HG03521 (cell line): ENCODE measurements around the gene DPP9.
"Not testable (repeated sequence)": the region's sequence is repeated elsewhere in the genome, so short reads cannot be mapped to it uniquely, and the experiment has no call there.

Source experiments
- ATAC-seq: cut with Tn5 transposase; IDR thresholded peaks from one replicate; pipeline ENCODE4 v1.9.1; 2021; ENCODE audit warnings: mild to moderate bottlenecking, moderate library complexity; ENCODE audit not compliant: unreplicated experiment

Gene DPP9

DNA sequence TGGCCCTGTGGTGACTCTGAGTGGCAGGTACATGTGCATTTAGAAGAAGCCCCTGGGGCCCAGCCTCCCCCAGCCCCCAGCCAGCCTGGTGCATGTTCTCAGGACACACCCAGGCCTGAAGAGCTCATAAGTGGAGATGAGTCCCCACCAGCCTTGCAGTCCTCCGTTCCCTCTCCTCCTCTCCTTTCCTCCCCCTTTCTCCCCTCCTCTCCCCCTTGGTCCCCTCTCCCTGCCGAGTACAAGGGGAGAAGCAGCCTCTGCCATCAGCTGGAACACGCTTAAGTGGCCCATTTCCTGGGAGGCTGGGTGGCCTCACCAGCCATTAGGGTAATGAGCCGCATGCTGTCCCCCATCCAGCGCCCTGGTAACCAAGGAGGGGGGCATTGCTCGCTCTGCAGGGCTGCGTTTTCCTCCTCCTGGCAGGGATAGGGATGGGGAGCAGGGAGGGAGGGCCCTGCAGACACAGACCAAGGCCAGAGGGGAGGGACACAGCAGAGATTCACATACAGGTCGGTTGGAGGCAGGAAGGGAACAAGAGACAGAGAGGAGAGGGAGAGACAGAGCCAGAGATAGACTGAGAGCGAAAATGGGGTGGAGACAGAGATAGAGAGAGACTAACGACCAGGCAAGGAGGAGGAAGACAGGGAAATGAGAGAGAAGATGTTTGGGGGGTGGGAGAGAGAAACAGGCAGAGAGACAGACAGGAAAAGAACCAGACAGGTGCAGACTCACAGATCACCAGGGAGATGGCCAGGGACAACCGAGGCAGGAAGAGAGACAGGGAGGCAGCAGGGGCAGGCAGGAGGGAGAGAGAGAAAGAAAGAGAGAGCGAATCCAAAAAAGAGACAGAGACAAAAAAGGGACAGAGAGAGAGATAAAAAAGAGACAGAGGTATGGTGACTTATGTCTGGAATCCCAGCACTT, 19.3 kb upstream of the DPP9 start:
- ATAC-seq: no peak

DNA sequence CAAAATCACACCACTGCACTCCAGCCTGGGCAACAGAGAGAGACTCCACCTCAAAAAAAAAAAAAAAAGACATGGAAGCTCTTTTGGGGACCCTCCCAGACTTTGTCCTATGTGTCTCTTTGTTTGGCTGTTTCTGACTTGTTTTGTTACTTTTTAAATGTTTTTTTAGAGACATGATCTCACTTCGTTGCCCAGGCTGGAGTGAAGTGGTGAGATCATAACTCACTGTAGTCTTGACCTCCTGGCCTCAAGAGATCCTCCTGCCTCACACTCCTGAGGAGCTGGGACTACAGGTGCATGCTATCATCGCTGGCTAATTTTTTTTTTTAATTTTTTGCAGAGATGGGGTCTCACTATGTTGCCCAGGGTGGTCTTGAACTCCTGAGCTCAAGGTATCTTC, 16.4 kb upstream of the DPP9 start:
- no peak for ATAC-seq

DNA sequence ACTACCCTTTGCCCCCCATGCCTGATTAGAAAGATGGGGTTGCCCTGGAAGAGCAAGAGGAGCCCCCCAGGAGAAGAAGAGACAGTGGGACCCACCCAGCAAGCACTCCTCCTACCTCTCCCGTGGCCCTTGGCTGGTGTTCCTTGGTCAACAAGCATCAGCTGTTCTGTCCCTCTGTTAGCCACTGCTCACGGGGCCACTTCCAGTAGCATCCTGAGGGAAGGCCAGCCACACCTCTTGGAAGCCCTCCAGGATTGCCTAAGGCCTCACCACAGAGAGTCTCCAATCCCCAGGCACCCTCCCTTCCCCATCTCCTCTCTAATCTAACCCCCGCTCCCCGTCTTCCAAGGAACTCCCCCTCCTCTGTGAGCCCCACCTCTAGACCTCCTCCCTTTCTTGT, 15.1 kb upstream of the DPP9 start:
- ATAC-seq: no peak

DNA sequence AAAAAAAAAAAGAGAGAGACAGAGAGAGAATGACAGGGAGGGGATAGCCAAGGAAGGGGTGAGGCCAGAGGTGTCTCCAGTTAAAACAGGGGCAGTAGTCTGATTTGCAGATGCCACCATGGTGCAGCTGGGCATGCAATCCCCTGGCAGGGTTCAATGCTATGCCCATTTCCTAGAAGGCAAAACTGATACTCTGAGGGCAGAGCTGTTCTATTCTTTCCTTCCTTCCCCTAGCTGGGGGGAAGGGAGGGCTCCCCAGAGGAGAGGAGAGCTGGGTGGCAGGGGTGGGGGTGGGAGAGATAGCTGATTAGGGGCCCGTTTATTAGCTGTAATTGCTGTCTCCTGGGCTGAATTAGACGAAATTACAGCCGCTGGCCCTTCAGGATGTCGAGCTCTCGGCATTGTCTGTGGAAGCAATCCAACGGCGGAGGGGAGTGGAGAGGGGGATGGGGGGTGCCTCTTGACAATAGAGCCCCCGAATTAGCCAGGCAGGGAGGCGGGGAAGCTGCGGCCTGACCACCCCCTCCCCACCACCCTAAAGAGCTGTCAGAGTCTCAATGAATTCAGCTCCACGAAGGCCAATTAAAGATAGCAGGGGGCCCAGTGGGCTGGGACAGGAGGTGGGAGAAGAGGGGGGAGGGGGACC, 14.4 kb upstream of the DPP9 start:
- no peak for ATAC-seq

DNA sequence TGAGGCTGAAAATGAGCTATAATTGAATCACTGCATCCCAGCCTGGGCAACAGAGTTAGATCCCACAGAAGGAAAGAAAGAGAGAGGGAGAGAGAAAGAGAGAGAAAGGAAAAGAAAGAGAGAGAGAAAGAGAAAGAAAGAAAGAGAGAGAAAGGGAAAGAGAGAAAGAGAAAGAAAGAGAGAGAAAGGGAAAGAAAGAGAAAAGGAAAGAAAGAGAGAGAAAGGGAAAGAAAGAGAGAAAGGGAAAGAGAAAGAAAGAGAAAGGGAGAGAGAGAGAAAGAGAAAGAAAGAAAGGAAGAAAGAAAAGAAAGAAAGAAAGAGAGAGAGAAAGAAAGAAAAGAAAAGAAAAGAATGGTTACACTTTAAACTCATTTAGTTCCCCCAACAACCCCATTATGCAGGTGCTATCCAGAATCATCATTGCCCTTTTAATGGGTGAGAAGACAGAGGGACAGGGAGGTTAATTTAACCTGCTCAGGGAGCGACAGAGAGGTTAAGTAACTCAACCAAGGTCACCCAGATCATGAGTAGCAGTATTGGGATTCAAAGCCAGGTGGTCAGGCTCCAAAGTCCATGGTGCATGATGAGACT, 10.2 kb upstream of the DPP9 start:
- ATAC-seq: no peak

DNA sequence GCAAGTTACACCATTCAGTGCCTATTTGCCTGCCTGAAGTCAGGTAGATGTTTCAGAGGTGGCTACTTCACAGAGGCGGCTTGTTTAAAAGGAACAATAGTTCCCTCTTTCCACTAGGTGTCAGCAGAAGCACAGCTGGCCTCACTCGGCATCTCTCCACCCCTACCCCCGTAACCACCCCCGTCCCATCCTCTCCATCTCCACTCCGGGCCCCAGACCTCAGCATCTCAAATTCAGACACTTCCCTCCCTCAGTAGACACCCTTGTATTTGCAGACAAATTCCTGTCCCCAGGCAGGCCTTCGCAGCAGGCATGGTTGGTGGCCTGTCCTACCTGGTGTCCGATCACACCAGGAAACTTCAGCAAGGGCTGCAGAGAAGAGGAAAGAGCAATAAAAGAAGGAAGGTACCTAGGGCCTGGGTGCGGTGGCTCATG, 9.1 kb upstream of the DPP9 start:
- no peak for ATAC-seq

DNA sequence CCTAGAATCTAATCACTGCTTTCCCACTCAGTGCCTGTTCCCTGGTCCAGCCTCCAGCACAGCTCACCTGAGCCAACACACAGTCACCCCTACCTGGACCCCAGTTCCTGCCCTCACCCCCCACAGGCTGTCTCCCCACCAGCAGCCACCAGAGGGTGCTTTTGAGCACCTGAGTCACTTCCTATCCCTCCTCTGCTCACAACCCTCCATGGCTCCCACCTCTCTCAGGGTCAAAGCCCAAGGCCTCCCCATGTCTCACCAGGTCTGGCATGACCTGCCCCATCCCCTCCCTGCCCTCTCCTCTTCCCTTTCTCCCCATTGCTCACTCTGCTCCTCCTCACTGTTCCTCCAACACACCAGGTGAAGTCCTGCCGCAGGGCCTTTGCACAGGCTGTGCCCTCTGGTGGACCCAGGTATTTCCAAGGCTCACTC, 7.1 kb upstream of the DPP9 start:
- no peak for ATAC-seq

DNA sequence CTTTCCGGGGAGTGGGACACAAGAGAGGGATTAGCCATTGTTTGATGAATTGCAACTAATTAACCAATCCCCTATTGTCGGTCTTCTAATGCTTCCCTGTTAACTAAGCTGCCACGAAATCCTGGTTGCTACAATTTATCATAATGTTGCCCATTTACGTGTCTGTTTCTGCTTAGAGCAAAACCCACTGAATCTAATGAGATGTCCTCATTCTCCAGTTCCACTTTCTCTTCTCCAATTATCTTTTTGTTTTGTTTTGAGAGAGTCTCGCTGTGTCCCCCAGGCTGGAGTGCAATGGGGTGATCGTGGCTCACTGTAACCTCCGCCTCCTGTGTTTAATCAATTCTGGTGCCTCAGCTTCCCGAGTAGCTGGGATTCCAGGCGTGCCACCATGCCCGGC, 5.2 kb upstream of the DPP9 start:
- no peak for ATAC-seq

DNA sequence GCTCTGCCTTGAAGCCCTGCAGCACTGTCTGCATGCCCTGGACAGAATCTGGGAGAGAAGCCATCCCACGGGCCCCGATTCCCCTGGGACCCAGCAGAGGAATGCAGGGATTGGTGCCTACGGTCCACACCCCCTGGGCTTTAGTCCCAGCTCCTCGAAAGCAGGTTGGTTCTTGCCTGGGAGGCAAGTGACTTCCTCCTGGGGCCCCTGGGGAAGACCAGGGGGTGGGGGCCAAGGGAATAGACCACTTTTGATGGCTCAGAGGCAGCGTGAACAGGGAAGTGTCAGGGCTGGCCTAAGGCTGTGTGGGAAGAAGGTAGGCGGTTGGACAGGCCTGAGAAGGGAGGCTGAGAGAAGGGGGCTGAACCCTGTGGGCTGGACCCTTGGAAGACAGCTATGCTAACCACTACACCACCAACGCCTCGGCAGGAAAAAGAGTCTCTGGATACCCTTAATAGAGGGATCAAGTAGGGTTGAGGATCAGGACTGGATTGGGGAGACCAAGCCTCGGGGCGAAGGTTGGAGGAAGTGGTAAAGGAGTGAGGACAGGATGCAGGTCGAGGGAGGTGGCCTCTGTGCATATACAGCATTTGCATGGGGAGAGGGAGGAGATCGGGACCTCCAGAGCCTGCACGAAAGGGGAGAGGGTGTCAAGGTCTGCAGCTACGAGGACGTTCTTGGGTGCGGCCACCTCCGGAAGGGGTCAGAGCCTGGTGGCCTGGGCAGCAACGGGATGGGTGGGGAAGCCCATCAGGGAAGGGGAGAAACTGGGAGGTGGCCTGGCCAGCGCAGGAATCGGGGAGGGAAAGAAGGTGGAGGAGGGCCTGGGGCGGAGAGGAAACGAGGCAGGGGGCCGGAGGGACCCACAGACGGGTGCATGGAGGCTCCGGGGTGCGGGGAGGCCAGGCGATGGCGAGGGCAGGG, 709 bp downstream of the DPP9 start:
- ATAC-seq: peak; percentile 3

DNA sequence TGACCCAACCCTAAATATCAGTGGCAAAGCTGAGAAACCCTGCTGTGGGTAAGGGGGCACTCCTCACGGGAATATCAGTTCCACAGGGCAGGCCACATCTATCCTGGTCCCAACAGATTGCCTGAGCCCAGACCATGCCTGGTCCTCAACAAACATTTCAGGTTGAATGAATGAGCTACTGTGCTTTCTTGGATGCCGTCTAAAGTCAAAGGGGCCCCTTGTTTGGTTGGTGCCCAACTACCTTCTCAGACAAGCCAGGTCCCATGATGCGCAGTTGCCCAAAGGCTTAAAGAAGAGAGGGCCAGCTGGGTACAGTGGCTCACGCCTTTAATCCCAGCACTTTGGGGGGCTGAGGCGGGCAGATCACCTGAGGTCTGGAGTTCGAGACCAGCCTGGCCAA, 2.4 kb downstream of the DPP9 start:
- ATAC-seq: no peak

DNA sequence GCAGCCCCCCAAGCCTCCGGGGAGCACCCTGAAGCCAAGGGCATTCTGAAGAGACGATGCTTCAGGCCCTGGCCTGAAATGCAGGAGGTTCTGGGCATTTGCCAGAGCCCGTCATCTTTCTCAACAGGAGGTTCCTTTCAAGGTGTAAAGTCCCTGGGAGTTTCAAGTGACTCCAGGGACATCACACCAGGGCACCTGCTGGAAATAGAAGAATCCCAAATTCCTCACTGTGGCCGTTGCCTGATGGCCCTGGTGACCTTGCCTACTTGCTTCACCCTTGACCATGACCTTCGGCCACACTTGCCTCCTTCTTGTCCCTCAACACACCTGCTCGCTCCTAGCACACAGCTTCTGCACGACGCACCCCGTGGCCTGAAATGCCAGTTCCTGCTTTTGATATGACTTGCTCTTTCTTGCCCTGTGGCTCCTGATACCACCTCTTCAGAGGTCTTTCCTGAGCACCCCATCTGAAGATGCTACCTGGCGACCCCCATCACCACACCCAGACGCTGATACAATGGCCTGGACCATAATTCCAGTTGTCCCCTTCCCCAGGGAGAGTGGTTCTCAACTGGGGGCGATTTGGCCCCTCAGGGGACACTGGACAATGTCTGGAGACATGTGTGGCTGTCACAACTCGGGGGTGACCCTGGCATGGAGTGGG, 3.5 kb downstream of the DPP9 start:
- ATAC-seq: no peak

DNA sequence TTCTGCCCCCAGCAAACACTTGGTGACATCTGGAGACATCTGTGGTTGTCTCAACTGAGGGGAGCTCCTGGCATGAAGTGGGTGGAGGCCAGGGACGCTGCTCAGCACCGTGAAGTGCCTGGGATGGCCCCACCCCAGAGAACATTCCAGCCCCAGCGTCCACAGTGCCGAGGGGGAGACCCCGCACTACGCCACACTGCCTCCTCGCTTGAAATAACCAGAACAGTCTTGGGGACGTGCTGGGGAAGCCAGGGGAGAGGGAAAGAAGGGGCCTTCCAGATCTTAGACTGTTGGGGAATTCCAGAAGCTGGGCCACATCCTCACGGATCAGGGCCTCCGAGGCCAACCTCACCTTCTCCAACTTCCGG, 4.2 kb downstream of the DPP9 start:
- no peak for ATAC-seq

DNA sequence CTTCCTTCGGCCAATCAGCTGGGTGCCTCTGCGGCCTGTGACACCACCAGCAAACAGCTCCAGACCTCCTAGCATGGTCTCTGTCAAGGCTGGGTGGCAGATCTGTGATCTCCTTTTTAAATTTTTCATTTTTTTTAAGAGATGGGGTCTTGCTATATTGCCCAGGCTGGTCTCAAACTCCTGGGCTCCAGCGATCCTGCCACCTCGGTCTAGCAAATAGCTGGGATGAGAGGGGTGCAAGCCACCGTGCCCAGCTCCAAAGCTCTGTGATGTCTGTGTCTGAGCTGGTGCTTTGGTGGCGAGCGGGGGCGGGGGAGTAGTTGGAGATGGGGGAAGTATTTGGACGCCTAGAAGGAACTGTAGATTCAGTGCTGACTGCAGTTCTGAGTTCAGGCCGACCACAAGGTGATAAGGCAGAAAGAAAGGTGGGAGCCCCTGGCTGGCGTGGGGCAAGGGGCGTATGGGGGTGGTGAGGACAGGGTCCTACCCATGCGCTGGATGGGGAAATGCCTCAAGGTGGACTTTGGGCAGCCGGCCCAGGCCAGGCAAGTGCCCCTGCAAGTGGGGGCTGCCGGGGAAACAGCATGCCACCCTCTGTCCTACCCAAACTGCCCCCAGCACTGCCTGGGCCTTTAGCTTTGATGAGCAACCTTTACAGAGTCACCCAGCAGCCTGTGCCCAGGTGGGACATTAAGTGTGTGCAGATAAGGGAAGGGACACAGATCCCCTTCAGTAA, 5.5 kb downstream of the DPP9 start:
- ATAC-seq: no peak

DNA sequence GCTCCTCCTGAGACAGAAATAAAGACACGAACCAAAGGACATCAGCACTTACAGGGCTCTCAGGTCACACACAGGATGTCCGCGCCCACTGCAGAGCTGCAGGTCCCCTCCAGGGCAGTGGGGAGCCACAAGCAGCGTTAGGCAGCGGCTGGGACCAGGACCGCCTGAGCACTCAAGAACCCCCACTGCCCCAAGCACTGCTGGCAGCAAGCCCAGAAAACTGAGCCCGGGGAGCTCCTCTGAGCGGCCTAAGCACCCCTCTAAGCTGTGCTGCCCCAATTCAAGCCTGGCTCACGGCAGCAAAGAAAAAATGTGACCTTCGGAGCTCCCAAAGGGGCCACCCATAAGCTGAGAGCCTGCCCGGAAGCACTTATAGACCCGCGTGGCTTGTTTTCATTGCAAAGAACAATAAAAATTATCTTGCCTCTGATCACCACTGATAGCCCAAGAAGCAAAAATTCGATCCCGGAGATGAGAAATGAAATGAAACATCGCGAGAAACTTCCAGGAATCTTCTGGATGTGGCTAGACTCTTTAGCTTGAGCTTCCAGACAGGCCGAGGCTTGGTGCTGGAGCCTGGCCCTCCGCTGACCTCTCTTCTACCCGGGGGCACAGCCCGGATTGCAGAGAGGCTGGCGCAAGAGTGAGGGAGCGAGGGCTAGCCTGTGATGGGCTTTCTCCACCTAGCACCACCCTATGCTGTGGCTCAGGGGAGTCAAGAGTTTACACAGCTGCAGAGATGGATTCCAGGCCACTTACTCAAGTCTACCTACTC, 6.3 kb downstream of the DPP9 start:
- ATAC-seq: no peak

DNA sequence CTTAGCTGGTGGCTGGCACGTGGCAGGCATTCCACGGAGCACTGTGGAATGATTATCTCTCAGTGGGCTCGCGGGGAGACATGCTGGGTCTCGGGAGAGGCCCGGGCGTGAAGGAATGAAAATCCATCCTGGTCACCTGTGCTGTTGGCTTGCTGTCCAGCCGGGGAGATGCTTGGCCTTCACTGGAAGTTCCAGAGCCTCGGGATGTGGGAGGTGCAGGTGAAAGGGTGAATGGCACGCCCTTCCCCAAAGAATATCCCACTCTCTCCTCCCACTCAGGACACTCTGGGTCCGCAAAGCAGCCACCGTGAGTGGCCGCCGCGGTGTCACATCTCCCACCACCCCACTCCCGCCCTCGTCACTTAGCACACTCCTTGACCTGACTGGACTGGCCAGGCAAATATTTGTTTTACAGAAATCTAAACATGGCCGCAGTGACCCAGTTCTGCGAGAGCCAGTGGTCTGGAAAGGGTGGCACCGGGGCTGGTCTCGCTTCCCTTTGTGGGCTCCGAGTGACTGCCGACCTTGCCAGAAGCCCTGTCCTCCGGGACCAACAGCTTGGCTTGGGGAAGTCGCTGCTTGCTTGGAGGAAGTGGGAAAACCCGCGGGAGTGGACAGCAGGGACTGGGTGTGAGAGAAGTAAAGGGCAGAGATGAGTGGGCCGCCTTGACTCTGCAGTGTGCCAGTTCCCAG, 8.0 kb downstream of the DPP9 start:
- no peak for ATAC-seq

DNA sequence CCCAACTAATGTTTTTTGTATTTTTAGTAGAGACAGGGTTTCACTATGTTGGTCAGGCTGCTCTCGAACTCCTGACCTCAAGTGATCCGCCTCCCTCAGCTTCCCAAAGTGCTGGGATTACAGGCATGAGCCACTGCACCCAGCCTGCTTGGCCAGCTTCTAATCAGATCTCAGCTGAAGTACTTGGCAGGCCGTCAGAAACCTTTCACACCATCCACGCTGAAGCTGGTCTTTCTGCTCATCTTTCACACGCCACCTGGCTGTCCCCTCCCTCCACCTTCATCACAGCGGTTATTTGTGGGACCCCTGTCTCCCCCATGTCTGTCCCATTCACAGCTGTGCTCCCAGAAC, 8.5 kb downstream of the DPP9 start:
- not testable (repeated sequence) for ATAC-seq

DNA sequence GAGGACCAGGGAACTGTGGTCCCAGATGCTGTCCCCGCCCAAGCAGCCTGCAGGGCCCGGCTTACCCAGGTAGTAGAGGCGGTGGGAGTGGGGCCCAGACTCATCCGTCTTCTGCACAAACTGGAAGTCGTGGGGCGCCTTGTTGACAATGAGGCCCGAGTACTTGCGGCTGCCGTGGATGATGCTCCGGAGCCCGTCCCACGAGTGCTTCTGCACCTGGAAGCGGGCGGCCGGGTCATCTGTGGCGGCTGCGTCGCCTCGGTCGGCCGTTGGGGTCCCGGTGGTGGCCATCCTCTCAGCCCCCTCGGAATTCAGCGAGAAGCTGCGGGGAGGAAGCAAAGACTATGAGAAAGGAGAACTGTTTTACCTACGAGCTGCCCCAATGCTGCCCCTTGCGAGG, 9.6 kb downstream of the DPP9 start:
- no peak for ATAC-seq

DNA sequence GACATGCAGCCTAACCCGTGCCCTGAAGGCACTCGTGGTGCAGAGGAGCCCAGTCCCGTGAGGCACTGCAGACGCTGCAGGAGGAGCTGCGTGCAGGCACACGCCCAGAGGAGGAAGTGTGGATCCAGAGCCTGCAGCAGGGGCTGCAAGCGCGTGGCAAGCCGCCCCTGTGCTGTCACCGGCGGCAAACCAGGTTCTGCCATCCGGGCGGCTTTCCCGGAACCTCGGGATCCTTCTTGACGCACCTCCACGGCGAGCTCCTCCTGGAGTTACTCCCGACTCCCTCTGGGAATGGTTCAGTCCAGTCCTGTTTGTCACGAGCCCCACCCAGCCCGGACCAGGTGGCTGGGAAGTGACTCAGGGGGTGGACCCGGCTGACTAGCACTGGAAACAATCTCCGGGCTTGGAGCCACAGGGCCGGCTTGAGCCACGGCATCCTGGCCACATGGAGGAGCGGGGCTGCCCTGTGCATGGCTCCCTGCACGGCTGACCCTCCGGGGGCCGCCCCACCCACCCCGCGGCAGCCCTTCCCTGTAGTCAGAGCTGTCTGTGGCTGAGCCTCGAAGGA, 10.2 kb downstream of the DPP9 start:
- ATAC-seq: no peak
